Measurements from ENCODE around the gene NDUFS5. TPM values are rescaled to one million over a fixed set of nuclear protein-coding genes. Genes with fewer than 3 reads are reported as not detected.

The NDUFS5 gene
- total and polyA plus RNA-seq, 5 donors from 2014 or later, result 101 to 867 (median 625) TPM

GRCh38 chr1:38991638-38992411, 34.3 kb upstream of the NDUFS5 start:
- H3K27ac ChIP-seq (ENCODE audit: insufficient read depth, low read length, poor library complexity, severe bottlenecking), result peak overlapping the region; percentile 90
- H3K4me1 ChIP-seq (ENCODE audit: control insufficient read depth, insufficient read depth, low read length, poor library complexity, severe bottlenecking), result peaks cover 56% of the 10 kb centered on the region
- Mint-ChIP-seq H3K36me3 (peaks cover 14% of the 10 kb centered on the region), H3K4me1 (peaks cover 17 to 58% (median 35%) of the 10 kb centered on the region in 4 donors), H3K27ac (peak overlapping the region; percentile 78 to 98 (median 87)), H3K27me3 (peaks cover 4% of the 10 kb centered on the region), H3K4me3 (peak overlapping the region; percentile 90 to 96 (median 92)), H3K9me3 (no peaks in the 10 kb centered on the region)
- DNase-seq, result peak in 1 of 3 donors; percentile 13
- H3K36me3 ChIP-seq (ENCODE audit: control insufficient read depth, insufficient read depth, low read length), result peaks cover 8% of the 10 kb centered on the region
- H3K27me3 ChIP-seq (ENCODE audit: control insufficient read depth, insufficient read depth, low read length), result no peaks in the 10 kb centered on the region
- no peaks in the 10 kb centered on the region for H3K9me3 ChIP-seq (ENCODE audit: control insufficient read depth in 2 of 2, low read length in 2 of 2)
- H3K4me3 ChIP-seq (ENCODE audit: low read depth, low read length), result peak overlapping the region; percentile 98
- ATAC-seq (ENCODE audit: low read depth in 2 of 2), result no peak

GRCh38 chr1:38992412-38993111, 33.6 kb upstream of the NDUFS5 start:
- Mint-ChIP-seq H3K4me3 (peak overlapping the region; percentile 90 to 96 (median 92)), H3K27ac (peak overlapping the region; percentile 78 to 98 (median 87)), H3K27me3 (peaks cover 6% of the 10 kb centered on the region), H3K9me3 (no peaks in the 10 kb centered on the region), H3K4me1 (peaks cover 24 to 66% (median 42%) of the 10 kb centered on the region in 4 donors), H3K36me3 (peaks cover 14% of the 10 kb centered on the region)
- DNase-seq (peak in 1 of 3 donors; percentile 30), ATAC-seq (ENCODE audit: low read depth in 2 of 2) (no peak)
- no peaks in the 10 kb centered on the region for H3K9me3 ChIP-seq (ENCODE audit: control insufficient read depth in 2 of 2, low read length in 2 of 2)
- peak overlapping the region; percentile 98 for H3K4me3 ChIP-seq (ENCODE audit: low read depth, low read length)
- peak overlapping the region; percentile 90 for H3K27ac ChIP-seq (ENCODE audit: insufficient read depth, low read length, poor library complexity, severe bottlenecking)
- H3K4me1 ChIP-seq (ENCODE audit: control insufficient read depth, insufficient read depth, low read length, poor library complexity, severe bottlenecking), result peaks cover 64% of the 10 kb centered on the region
- H3K27me3 ChIP-seq (ENCODE audit: control insufficient read depth, insufficient read depth, low read length), result no peaks in the 10 kb centered on the region
- H3K36me3 ChIP-seq (ENCODE audit: control insufficient read depth, insufficient read depth, low read length), result peaks cover 8% of the 10 kb centered on the region

- Mint-ChIP-seq H3K4me1 (peaks cover 36 to 78% (median 54%) of the 10 kb centered on the region in 4 donors), H3K27me3 (peaks cover 6% of the 10 kb centered on the region), H3K9me3 (no peaks in the 10 kb centered on the region), H3K4me3 (peak overlapping the region; percentile 0 to 72 (median 62)), H3K27ac (peak overlapping the region in 2 of 3 donors; percentile 67 to 74), H3K36me3 (peaks cover 19% of the 10 kb centered on the region)
- Histone ChIP-seq H3K27me3 (ENCODE audit: control insufficient read depth, insufficient read depth, low read length) (no peaks in the 10 kb centered on the region), H3K36me3 (ENCODE audit: control insufficient read depth, insufficient read depth, low read length) (peaks cover 16% of the 10 kb centered on the region), H3K4me1 (ENCODE audit: control insufficient read depth, insufficient read depth, low read length, poor library complexity, severe bottlenecking) (peaks cover 80% of the 10 kb centered on the region), H3K9me3 (ENCODE audit: control insufficient read depth in 2 of 2, low read length in 2 of 2) (no peaks in the 10 kb centered on the region), H3K4me3 (ENCODE audit: low read depth, low read length) (peak overlapping the region; percentile 19), H3K27ac (ENCODE audit: insufficient read depth, low read length, poor library complexity, severe bottlenecking) (peak overlapping the region; percentile 39)
- ATAC-seq (ENCODE audit: low read depth in 2 of 2), result no peak
- no peak for DNase-seq
These were observed 32.0 kb upstream of the NDUFS5 start for GRCh38 chr1:38994196-38994595.

- H3K9me3 Mint-ChIP-seq, result no peaks in the 10 kb centered on the region
- Histone ChIP-seq H3K36me3 (ENCODE audit: control insufficient read depth, insufficient read depth, low read length) (peaks cover 44% of the 10 kb centered on the region), H3K4me1 (ENCODE audit: control insufficient read depth, insufficient read depth, low read length, poor library complexity, severe bottlenecking) (peaks cover 69% of the 10 kb centered on the region), H3K27ac (ENCODE audit: insufficient read depth, low read length, poor library complexity, severe bottlenecking) (peak overlapping the region; percentile 71), H3K27me3 (ENCODE audit: control insufficient read depth, insufficient read depth, low read length) (no peaks in the 10 kb centered on the region), H3K9me3 (ENCODE audit: control insufficient read depth in 2 of 2, low read length in 2 of 2) (no peaks in the 10 kb centered on the region), H3K4me3 (ENCODE audit: low read depth, low read length) (peak overlapping the region; percentile 81)
- H3K27me3 Mint-ChIP-seq, result peaks cover 6% of the 10 kb centered on the region
- peaks cover 50 to 80% (median 54%) of the 10 kb centered on the region in 4 donors for H3K4me1 Mint-ChIP-seq
- H3K36me3 Mint-ChIP-seq, result peaks cover 33% of the 10 kb centered on the region
- DNase-seq, result peak in 2 of 3 donors; percentile 63 to 71
- peak overlapping the region; percentile 71 to 93 (median 77) for H3K4me3 Mint-ChIP-seq
- H3K27ac Mint-ChIP-seq, result peak overlapping the region; percentile 87 to 97 (median 95)
- ATAC-seq (ENCODE audit: low read depth in 2 of 2), result peak; percentile 81 to 88
These were observed 28.9 kb upstream of the NDUFS5 start for GRCh38 chr1:38997034-38997900.

- H3K36me3 Mint-ChIP-seq, result peaks cover 35% of the 10 kb centered on the region
- peaks cover 63% of the 10 kb centered on the region for H3K4me1 ChIP-seq (ENCODE audit: control insufficient read depth, insufficient read depth, low read length, poor library complexity, severe bottlenecking)
- H3K27me3 ChIP-seq (ENCODE audit: control insufficient read depth, insufficient read depth, low read length), result no peaks in the 10 kb centered on the region
- peaks cover 6% of the 10 kb centered on the region for H3K27me3 Mint-ChIP-seq
- peaks cover 48 to 78% (median 52%) of the 10 kb centered on the region in 4 donors for H3K4me1 Mint-ChIP-seq
- DNase-seq (peak in 1 of 3 donors; percentile 21), ATAC-seq (ENCODE audit: low read depth in 2 of 2) (no peak)
- peak overlapping the region; percentile 71 to 93 (median 77) for H3K4me3 Mint-ChIP-seq
- H3K9me3 Mint-ChIP-seq, result no peaks in the 10 kb centered on the region
- no peaks in the 10 kb centered on the region for H3K9me3 ChIP-seq (ENCODE audit: control insufficient read depth in 2 of 2, low read length in 2 of 2)
- peak overlapping the region; percentile 71 for H3K27ac ChIP-seq (ENCODE audit: insufficient read depth, low read length, poor library complexity, severe bottlenecking)
- peak overlapping the region; percentile 87 to 97 (median 95) for H3K27ac Mint-ChIP-seq
- H3K4me3 ChIP-seq (ENCODE audit: low read depth, low read length), result peak overlapping the region; percentile 81
- H3K36me3 ChIP-seq (ENCODE audit: control insufficient read depth, insufficient read depth, low read length), result peaks cover 45% of the 10 kb centered on the region
These were observed 28.3 kb upstream of the NDUFS5 start for GRCh38 chr1:38997901-38998190.

GRCh38 chr1:39001516-39002421, 24.4 kb upstream of the NDUFS5 start:
- Histone ChIP-seq H3K4me3 (ENCODE audit: low read depth, low read length) (no peak overlapping the region), H3K27me3 (ENCODE audit: control insufficient read depth, insufficient read depth, low read length) (no peaks in the 10 kb centered on the region), H3K27ac (ENCODE audit: insufficient read depth, low read length, poor library complexity, severe bottlenecking) (no peak overlapping the region), H3K9me3 (ENCODE audit: control insufficient read depth in 2 of 2, low read length in 2 of 2) (no peaks in the 10 kb centered on the region), H3K4me1 (ENCODE audit: control insufficient read depth, insufficient read depth, low read length, poor library complexity, severe bottlenecking) (peaks cover 25% of the 10 kb centered on the region), H3K36me3 (ENCODE audit: control insufficient read depth, insufficient read depth, low read length) (peaks cover 78% of the 10 kb centered on the region)
- ATAC-seq (ENCODE audit: low read depth in 2 of 2), result no peak
- H3K36me3 Mint-ChIP-seq, result peaks cover 34% of the 10 kb centered on the region
- no peak overlapping the region for H3K4me3 Mint-ChIP-seq
- H3K9me3 Mint-ChIP-seq, result no peaks in the 10 kb centered on the region
- peaks cover 2% of the 10 kb centered on the region for H3K27me3 Mint-ChIP-seq
- no peak for DNase-seq
- H3K4me1 Mint-ChIP-seq, result peaks cover 38 to 51% (median 44%) of the 10 kb centered on the region in 4 donors
- H3K27ac Mint-ChIP-seq, result peak overlapping the region; percentile 56 to 83 (median 78)
